ENCODE measurements around the gene EFNA1.

DNA sequence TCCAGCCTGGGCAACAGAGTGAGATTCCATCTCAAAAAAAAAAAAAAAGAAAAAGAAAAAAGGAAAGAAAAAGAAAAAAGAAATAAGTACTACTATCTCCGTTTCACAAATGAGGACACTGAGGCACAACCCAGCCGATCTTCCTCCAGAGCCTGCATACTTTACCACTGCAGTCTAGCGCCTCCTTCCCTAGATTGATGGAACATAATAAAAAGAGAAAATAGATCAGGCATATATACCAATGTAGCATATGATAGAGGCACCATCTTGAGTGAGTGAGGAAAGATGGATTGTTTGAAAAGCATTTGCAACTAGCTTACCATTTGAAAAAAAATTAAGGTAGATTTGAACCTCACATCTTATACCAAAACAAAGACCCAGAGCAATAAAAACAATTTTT, 17.8 kb downstream of the EFNA1 start:
- TF ChIP-seq POLR2A (IDR thresholded peaks at IDR 0.05; ENCODE audit: low read depth, low read length) (no peak), POLR2AphosphoS5 (IDR thresholded peaks at IDR 0.05; ENCODE audit: insufficient read depth, low read depth, low read length) (no peak), JUN (IDR thresholded peaks at IDR 0.05; ENCODE audit: borderline replicate concordance, insufficient read depth, insufficient read length, low read depth) (no peak), EZH2 (IDR thresholded peaks at IDR 0.05; ENCODE audit: borderline replicate concordance, low read depth, low read length, severe bottlenecking) (no peak), GATA2 (IDR thresholded peaks at IDR 0.05; ENCODE audit: insufficient read depth, insufficient read length, low read depth, low read length) (no peak)
- TF ChIP-seq, protein P1, sequence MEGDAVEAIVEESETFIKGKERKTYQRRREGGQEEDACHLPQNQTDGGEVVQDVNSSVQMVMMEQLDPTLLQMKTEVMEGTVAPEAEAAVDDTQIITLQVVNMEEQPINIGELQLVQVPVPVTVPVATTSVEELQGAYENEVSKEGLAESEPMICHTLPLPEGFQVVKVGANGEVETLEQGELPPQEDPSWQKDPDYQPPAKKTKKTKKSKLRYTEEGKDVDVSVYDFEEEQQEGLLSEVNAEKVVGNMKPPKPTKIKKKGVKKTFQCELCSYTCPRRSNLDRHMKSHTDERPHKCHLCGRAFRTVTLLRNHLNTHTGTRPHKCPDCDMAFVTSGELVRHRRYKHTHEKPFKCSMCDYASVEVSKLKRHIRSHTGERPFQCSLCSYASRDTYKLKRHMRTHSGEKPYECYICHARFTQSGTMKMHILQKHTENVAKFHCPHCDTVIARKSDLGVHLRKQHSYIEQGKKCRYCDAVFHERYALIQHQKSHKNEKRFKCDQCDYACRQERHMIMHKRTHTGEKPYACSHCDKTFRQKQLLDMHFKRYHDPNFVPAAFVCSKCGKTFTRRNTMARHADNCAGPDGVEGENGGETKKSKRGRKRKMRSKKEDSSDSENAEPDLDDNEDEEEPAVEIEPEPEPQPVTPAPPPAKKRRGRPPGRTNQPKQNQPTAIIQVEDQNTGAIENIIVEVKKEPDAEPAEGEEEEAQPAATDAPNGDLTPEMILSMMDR (IDR thresholded peaks at IDR 0.05; ENCODE audit: extremely low read depth in 1 of 2, insufficient read depth in 1 of 2, low read depth in 1 of 2, low read length in 2 of 2): no peak
